ENCODE data around the gene GALNT17. TPM values are rescaled to one million over a fixed set of nuclear protein-coding genes. Genes with fewer than 3 reads are reported as not detected.

The GALNT17 gene
- polyA plus RNA-seq, 1 donor from 2014 or later, result 15.7 TPM

DNA sequence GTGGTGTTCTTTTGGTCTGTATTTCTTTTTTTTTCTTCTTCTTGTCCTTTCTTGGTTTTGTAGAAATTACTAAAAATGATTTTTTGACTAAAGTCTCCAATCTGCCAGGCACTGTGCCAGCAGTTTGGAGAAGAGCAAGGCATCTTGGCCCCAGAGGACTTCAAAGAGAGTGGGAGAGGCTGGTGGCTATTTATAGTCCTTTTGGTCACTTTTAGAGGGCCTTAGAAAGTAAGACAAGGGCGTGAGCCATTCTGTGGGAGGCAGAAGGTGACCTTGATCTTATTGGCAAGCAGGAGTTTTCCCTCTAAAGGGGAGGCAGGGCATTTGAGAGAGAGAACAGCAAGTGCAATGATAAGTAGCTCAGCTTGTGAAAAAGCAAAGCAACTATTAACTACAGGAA is 211.9 kb downstream of the GALNT17 start:
- H3K4me3 ChIP-seq (ENCODE audit: low read length), result no peak overlapping the region
- H3K9me2 ChIP-seq (ENCODE audit: insufficient read depth, low read length), result no peaks in the 10 kb centered on the region
- H3F3A ChIP-seq (ENCODE audit: insufficient read depth, low read length, poor library complexity, severe bottlenecking), result no peaks in the 10 kb centered on the region
- H4K20me1 ChIP-seq (ENCODE audit: insufficient read depth), result no peaks in the 10 kb centered on the region
- no peak overlapping the region for H3K9ac ChIP-seq (ENCODE audit: low read length)
- H3K79me2 ChIP-seq (replicated peaks; ENCODE audit: insufficient read depth, low read length), result no peaks in the 10 kb centered on the region
- no peaks in the 10 kb centered on the region for H3K9me3 ChIP-seq (ENCODE audit: low read length)
- H3K27me3 ChIP-seq (ENCODE audit: insufficient read depth, low read depth, low read length), result no peaks in the 10 kb centered on the region
- H3K4me2 ChIP-seq (ENCODE audit: low read length), result no peak overlapping the region
- H3K36me3 ChIP-seq (ENCODE audit: insufficient read depth, low read length), result no peaks in the 10 kb centered on the region
- no peak overlapping the region for H2AFZ ChIP-seq (ENCODE audit: low read depth, low read length)
- TF ChIP-seq SMC3 (conservative IDR thresholded peaks at IDR 0.05; ENCODE audit: poor library complexity), result no peak
- TF ChIP-seq EZH2 (IDR thresholded peaks at IDR 0.05; ENCODE audit: borderline replicate concordance, insufficient read depth, low read length, poor library complexity, severe bottlenecking), result no peak
- no peak for TF ChIP-seq TAF1 (IDR thresholded peaks at IDR 0.05; ENCODE audit: low read depth)
- TF ChIP-seq, protein P1, sequence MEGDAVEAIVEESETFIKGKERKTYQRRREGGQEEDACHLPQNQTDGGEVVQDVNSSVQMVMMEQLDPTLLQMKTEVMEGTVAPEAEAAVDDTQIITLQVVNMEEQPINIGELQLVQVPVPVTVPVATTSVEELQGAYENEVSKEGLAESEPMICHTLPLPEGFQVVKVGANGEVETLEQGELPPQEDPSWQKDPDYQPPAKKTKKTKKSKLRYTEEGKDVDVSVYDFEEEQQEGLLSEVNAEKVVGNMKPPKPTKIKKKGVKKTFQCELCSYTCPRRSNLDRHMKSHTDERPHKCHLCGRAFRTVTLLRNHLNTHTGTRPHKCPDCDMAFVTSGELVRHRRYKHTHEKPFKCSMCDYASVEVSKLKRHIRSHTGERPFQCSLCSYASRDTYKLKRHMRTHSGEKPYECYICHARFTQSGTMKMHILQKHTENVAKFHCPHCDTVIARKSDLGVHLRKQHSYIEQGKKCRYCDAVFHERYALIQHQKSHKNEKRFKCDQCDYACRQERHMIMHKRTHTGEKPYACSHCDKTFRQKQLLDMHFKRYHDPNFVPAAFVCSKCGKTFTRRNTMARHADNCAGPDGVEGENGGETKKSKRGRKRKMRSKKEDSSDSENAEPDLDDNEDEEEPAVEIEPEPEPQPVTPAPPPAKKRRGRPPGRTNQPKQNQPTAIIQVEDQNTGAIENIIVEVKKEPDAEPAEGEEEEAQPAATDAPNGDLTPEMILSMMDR (IDR thresholded peaks at IDR 0.05; ENCODE audit: poor library complexity, severe bottlenecking), result no peak
- TF ChIP-seq REST (IDR thresholded peaks at IDR 0.05; ENCODE audit: borderline replicate concordance), result no peak
- no peak overlapping the region for H3K27ac ChIP-seq (ENCODE audit: low read length)

GRCh38 chr7:71345117-71345884 is 213.4 kb downstream of the GALNT17 start:
- no peak for TF ChIP-seq SMC3 (conservative IDR thresholded peaks at IDR 0.05; ENCODE audit: poor library complexity)
- TF ChIP-seq REST (IDR thresholded peaks at IDR 0.05; ENCODE audit: borderline replicate concordance), result no peak
- TF ChIP-seq MXI1 (conservative IDR thresholded peaks at IDR 0.05; ENCODE audit: poor library complexity, severe bottlenecking), result no peak
- TF ChIP-seq, protein P1 (IDR thresholded peaks at IDR 0.05; ENCODE audit: poor library complexity, severe bottlenecking), result no peak
- no peak for TF ChIP-seq EP300 (conservative IDR thresholded peaks at IDR 0.05; ENCODE audit: poor library complexity, severe bottlenecking)
- no peak for TF ChIP-seq POLR2AphosphoS5 (IDR thresholded peaks at IDR 0.05)
- TF ChIP-seq EZH2 (IDR thresholded peaks at IDR 0.05; ENCODE audit: borderline replicate concordance, insufficient read depth, low read length, poor library complexity, severe bottlenecking), result no peak
- TF ChIP-seq RAD21 (conservative IDR thresholded peaks at IDR 0.05), result no peak
- TF ChIP-seq TAF1 (IDR thresholded peaks at IDR 0.05; ENCODE audit: low read depth), result no peak
- H3K4me3 ChIP-seq (ENCODE audit: low read length), result no peak overlapping the region

More at GRCh38 chr7:71345117-71345884, 213.4 kb downstream of the GALNT17 start:
- no peaks in the 10 kb centered on the region for H4K20me1 ChIP-seq (ENCODE audit: insufficient read depth)
- H3K79me2 ChIP-seq (replicated peaks; ENCODE audit: insufficient read depth, low read length), result no peaks in the 10 kb centered on the region
- no peaks in the 10 kb centered on the region for H3K27me3 ChIP-seq (ENCODE audit: insufficient read depth, low read depth, low read length)
- H3K9me2 ChIP-seq (ENCODE audit: insufficient read depth, low read length), result no peaks in the 10 kb centered on the region
- H3K9me3 ChIP-seq (ENCODE audit: low read length), result no peaks in the 10 kb centered on the region
- no peak overlapping the region for H2AFZ ChIP-seq (ENCODE audit: low read depth, low read length)
- H3K36me3 ChIP-seq (ENCODE audit: insufficient read depth, low read length), result no peaks in the 10 kb centered on the region
- H3K4me2 ChIP-seq (ENCODE audit: low read length), result no peak overlapping the region
- no peaks in the 10 kb centered on the region for H3F3A ChIP-seq (ENCODE audit: insufficient read depth, low read length, poor library complexity, severe bottlenecking)
- H3K27ac ChIP-seq (ENCODE audit: low read length), result no peak overlapping the region
- H3K9ac ChIP-seq (ENCODE audit: low read length), result no peak overlapping the region

All from neural cell (in vitro differentiated cells).